OCI-LY3 (cell line): ENCODE measurements around the gene P2RY8.

Experiments used
- EZH2phosphoT487 ChIP-seq: fragments of 200-600 bp; shearing (Covaris generic); IDR thresholded peaks from 2 replicates; pipeline ENCODE4 v1.6.1; 2018; ENCODE audit warnings: antibody characterized with exemption, mixed run types, low read depth
- TF ChIP-seq, protein P1 (sequence below): fragments of 200-600, 300-600 bp; sonication (generic); IDR thresholded peaks from 2 replicates; pipeline ENCODE4 v1.5.1; 2014; ENCODE audit warnings: antibody characterized with exemption, low read length, low read depth

DNA sequence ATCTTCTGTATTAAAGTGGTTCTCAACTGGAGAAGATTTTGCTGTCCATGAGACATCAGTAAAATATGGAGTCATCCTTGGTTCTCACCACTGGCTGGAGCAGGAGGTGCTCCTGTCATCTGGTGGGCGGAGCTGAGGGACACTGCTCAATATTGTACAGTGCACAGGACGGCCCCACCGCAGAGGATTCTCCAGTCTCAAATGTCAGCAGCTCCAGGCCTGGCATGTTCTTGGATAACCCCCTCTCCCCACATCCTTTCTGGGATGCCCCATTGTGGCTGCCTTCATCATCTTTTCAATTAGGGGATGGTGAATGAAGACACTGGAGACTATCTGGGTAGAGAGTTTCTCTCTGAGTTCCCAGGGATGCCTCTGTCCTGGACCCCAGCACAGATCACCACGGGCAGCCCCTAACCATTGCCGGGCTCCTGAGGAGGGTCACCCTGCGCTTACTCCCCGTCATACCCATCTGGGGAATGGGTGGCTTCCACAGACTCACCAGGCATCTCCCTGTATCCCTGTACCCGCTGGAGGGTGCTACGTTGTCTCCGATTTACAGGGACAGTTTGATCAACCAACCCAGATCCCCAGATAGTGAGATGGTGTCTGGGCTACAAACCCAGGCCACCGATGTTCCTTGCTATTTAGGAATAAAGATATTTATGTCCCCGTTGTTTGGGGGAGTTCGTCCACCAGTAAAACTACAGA is 21.9 kb upstream of the P2RY8 start:
- TF ChIP-seq, protein P1, sequence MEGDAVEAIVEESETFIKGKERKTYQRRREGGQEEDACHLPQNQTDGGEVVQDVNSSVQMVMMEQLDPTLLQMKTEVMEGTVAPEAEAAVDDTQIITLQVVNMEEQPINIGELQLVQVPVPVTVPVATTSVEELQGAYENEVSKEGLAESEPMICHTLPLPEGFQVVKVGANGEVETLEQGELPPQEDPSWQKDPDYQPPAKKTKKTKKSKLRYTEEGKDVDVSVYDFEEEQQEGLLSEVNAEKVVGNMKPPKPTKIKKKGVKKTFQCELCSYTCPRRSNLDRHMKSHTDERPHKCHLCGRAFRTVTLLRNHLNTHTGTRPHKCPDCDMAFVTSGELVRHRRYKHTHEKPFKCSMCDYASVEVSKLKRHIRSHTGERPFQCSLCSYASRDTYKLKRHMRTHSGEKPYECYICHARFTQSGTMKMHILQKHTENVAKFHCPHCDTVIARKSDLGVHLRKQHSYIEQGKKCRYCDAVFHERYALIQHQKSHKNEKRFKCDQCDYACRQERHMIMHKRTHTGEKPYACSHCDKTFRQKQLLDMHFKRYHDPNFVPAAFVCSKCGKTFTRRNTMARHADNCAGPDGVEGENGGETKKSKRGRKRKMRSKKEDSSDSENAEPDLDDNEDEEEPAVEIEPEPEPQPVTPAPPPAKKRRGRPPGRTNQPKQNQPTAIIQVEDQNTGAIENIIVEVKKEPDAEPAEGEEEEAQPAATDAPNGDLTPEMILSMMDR: no peak
- TF ChIP-seq EZH2phosphoT487: no peak
